Stimulated activated CD8-positive, alpha-beta memory T cell treated with anti-CD3 and anti-CD28 coated beads, Interleukin-15, amount 100 ng/mL, for 24 hours (primary cell): ENCODE data around the gene TENT4A.
"Not testable (repeated sequence)": the region's sequence is repeated elsewhere in the genome, so short reads cannot be mapped to it uniquely, and the experiment has no call there.

Source experiments
- DNase-seq: peaks from one replicate; pipeline ENCODE4 v3.0.0-alpha.2; 2020; ENCODE audit warnings: low read depth

The TENT4A gene

DNA sequence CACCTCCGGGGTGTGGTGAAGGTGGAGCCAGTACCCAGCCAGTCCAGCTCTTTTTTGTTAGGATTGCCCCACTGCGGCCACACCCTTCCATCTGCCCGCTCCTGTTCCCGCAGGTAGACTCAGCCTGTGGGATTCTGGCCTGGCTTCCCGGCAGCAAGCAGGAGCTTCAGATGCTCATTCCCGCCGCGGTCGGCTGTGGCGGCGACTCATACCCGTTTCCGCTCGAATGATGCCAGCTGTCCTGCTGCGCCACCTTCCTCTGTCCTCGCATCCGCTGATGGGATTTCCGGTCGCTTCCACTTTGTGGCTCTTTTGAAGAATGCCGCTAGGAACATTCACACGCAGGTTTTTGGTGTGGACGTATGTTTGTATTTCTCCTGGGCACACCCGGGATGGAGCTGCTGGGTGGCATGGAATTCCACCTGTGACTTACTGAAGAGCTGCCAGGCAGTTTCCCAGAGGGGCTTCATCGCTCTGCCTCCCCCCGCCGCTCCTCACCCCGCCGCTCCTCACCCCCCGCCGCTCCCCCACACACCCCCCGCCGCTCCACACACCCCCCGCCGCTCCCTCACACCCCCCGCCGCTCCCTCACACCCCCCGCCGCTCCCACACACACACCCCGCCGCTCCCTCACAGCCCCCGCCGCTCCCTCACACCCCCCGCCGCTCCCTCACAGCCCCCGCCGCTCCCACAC, 60.3 kb downstream of the TENT4A start:
- DNase-seq: no peak

DNA sequence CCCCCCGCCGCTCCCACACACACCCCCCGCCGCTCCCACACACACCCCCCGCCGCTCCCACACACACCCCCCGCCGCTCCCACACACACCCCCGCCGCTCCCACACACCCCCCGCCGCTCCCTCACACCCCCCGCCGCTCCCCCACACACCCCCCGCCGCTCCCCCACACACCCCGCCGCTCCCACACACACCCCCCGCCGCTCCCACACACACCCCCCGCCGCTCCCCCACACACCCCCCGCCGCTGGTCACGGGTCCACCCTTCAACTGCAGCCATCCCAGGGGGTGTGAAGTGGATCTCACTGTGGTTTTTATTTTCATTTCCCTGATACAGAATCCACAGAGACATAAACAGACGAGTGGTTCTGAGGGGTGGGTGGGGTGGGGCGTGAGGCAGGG, 61.0 kb downstream of the TENT4A start:
- not testable (repeated sequence) for DNase-seq

DNA sequence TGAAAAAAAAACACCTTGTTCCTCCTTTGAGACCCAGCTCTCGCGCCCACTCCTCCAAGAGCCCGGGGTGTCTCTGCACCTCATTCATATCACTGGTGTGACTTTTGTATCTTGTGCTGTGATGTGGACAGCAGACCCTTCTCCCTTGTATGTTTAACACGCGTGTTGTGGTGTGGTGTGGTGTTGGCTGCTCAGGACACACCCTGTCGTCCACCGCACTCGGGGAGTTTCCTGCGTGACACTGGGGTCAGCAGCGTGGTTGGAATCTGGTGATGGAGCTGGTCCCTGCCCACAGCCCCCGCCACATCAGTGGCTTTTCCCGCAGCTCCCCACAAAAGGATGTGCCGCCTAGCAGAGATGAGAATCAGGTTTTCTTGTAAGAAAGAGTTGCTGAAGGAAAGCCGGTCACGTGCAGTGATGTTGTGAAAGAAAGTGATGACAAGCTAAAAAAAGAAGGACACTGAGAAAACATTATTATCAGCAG, 61.5 kb downstream of the TENT4A start:
- DNase-seq: no peak

DNA sequence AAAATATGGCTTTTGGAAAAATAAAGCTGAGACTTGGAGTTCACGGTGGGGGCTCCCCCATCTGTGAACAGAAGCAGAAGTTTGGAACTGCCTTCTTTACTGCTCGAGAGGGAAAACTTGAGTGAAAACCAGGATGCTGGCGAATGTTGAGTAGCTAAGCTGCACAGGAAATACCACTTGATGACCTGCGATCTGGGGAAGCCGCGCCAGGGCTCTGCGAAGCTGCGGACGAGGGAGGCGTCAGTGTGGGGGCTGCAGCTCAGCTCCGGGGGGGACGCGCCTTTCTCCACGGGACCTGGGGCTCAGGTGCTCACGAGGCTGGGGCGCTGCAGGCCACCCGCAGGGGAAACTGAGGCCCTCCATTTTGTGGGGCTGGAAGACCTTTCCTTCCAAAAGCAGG, 62.3 kb downstream of the TENT4A start:
- DNase-seq: no peak

- DNase-seq: no peak
These were observed 67.7 kb downstream of the TENT4A start for GRCh38 chr5:6780802-6781391.

GRCh38 chr5:6781716-6782115, 68.5 kb downstream of the TENT4A start:
- no peak for DNase-seq

GRCh38 chr5:6783787-6784186, 70.6 kb downstream of the TENT4A start:
- no peak for DNase-seq

- DNase-seq: no peak
These were observed 71.2 kb downstream of the TENT4A start for GRCh38 chr5:6784481-6784880.

DNA sequence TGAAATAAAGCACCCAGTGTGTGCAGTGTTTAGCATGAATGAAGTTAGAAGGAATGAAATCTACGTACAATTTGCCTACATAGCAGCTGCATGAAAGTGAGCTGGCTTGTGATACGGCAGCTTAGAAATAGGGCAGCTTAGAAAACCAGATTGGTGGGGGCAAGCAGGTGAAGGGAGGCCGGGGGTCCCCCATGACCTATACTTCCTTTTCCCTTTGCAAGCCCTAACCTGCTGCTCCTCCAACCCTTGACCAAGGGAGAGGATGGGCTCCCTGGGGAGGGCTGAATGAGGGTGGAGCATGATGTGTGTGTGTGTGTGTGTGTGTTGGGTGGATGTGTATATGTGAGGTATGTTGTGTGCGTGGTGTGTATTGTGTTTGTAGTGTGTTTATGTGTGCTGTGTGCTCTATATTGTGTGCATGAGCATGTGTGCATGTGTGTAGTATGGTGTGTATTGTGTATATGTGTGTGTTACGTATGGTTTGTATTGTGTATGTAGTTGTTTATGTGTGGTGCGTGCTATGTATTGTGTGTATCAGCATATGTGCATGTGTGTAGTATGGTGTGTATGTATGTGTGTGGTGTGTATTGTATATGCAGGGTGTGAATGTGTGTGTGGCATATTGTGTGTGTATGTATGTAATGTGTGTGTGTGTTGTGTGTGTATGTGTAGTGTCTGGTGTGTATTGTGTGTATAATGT, 72.1 kb downstream of the TENT4A start:
- DNase-seq: no peak

DNA sequence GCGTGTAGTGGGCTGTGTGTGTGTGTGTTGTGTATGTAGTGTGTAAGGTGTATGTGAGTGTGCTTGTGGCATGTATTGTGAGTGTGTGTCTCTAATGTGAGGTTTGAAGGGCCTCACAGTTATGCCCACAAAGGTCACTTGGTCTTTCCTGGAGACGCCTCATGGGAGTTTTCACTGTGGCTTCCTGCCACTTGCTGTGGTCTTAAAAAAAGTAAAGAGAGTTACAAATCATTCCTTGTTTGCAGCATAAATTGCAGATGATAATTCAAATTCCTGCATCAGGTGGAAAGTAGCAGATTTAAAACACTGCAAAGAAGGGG, 72.6 kb downstream of the TENT4A start:
- DNase-seq: no peak

GRCh38 chr5:6786786-6787495, 73.7 kb downstream of the TENT4A start:
- no peak for DNase-seq

DNA sequence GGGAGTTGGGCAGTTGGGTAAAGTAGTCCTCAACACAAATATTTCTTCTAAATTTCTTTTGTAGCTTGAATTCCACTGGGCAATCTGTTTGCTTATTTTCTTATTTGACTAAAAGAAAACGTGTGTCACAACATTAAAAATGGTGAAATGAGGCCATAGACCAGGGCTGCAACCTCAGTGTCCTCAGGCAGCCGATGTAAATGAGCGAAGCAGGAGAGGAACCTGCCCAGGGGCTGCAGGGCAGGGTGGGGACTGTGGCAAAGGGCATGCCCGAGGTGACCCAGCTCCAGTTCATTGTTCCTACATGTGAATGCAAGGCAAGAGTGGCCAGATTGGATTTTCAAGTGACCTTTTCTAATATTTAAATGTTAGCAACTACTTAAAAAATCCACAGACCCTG, 74.7 kb downstream of the TENT4A start:
- no peak for DNase-seq

DNA sequence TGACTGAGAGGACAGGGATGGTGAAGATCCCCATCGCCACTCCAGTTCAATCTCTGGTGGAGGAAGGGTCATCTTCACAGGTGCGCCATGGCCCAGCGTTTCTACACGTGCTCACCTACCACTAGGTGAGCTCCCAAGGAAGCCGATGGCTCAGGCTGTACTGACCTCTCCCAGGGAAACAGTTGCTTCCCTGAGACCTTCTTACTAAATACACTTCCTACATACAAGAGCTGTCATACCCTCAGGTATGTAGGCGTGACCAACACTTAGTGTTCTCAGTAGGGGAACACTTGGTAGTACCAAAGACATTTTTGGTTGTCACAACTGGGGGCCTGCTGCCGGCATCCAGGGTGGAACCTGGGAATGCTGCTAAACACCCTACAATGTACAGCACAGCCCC, 75.2 kb downstream of the TENT4A start:
- DNase-seq: no peak

GRCh38 chr5:6788956-6789649, 75.9 kb downstream of the TENT4A start:
- no peak for DNase-seq

DNA sequence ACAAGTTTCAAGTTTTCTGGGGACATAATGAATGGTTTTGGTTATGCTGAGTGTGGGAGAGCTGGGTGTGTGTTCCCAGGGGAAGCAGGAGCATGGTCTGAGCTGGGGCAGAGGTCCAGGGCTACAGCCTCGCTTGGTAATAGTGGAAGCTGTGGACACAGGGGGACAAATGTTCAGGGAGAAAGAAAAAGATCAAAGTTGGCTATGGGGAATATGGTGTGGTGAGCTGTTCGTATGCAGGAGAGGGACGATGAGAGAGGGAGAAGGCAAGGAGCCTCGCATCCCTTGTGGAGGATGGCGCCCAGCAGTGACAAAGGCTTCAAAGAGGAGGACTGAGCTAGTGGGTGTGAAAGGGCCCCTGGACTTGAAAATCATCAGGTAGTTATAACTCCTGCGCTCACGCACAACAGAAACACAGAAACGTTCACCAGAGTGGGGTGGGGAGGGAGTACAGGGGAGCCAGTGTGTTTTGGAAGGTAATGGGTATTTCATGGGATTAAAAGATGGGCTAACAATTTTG, 77.2 kb downstream of the TENT4A start:
- DNase-seq: no peak

DNA sequence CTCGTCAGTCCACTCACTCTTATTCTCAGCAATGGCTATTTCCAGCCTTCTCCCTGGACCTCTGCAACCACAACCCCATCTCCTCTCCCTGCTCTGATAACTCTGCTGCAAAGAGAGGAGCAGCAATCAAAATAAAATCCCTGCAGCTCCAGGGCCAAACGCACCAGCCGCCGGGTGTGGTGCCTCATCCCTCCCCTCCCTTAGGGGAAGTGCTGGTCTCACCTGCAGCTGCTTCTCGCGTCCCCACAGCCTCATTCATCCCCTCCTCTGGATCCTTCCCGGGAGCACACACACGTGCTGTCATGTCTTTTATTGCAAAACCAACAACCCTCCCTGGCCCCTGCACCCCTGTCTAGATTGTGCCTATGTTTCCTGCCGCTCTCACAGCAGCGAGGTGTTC, 77.8 kb downstream of the TENT4A start:
- DNase-seq: no peak

DNA sequence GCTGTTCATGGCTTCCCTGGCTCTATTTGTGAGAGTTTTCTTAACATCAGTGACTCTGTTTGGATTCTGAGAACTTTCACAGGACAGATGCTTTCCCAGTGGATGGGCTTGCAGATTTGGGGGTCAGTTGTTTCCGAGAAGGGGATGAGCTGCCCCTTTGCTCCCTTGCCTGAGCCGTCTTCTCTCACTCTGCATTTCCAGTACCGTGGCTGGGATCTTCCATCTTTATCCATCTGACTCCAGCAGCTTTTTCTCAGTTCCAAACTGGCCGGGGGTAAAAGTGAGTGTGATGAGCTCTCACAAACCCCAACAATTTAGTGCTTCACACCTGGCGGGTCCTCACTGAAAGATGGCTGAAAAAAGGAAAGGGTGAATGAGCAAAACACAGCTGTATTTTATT, 79.1 kb downstream of the TENT4A start:
- DNase-seq: no peak

- DNase-seq: no peak
These were observed 79.8 kb downstream of the TENT4A start for GRCh38 chr5:6792911-6793471.

- DNase-seq: no peak
These were observed 88.0 kb downstream of the TENT4A start for GRCh38 chr5:6801236-6801635.

- DNase-seq: no peak
These were observed 90.8 kb downstream of the TENT4A start for GRCh38 chr5:6803981-6804550.

GRCh38 chr5:6804766-6805501, 91.7 kb downstream of the TENT4A start:
- no peak for DNase-seq
